Fibroblast of pulmonary artery (primary cell): ENCODE data around the gene ZNF835.

Source experiments
- DNase-seq: peaks from one replicate; pipeline ENCODE4 v3.0.0-alpha.2; 2010; ENCODE audit warnings: low read depth
- H3K4me3 ChIP-seq: replicated peaks from 2 replicates; pipeline ENCODE4 v1.5.1; 2011; ENCODE audit warnings: low read depth, mild to moderate bottlenecking, control low read depth, low read length, moderate library complexity
- CTCF ChIP-seq: IDR thresholded peaks from 2 replicates; pipeline ENCODE4 v1.5.1; 2011; ENCODE audit warnings: mild to moderate bottlenecking, control low read depth, low read length, inconsistent platforms; ENCODE audit errors: missing control alignments

The ZNF835 gene

GRCh38 chr19:56622374-56622773 is 49.2 kb downstream of the ZNF835 start:
- no peak for TF ChIP-seq CTCF
- no peak for DNase-seq
- no peak overlapping the region for H3K4me3 ChIP-seq

GRCh38 chr19:56619121-56619520 is 52.4 kb downstream of the ZNF835 start:
- no peak overlapping the region for H3K4me3 ChIP-seq
- no peak for DNase-seq
- TF ChIP-seq CTCF: no peak

- H3K4me3 ChIP-seq: no peak overlapping the region
- no peak for DNase-seq
- TF ChIP-seq CTCF: no peak
These were observed 54.0 kb downstream of the ZNF835 start for GRCh38 chr19:56617531-56617930.

- H3K4me3 ChIP-seq: no peak overlapping the region
- TF ChIP-seq CTCF: no peak
- DNase-seq: no peak
These were observed 57.9 kb downstream of the ZNF835 start for GRCh38 chr19:56613639-56614038.

GRCh38 chr19:56612737-56613136 is 58.8 kb downstream of the ZNF835 start:
- H3K4me3 ChIP-seq: no peak overlapping the region
- TF ChIP-seq CTCF: no peak
- DNase-seq: no peak
